A673 (cell line): ENCODE results near the gene TBC1D22A.

Experiments used
- CTCF ChIP-seq: fragments of 300-800, 200-600 bp; sonication (generic); conservative IDR thresholded peaks from 2 replicates; pipeline ENCODE4 v1.5.1; 2017; ENCODE audit warnings: low read depth, mild to moderate bottlenecking, antibody characterized with exemption, low read length, moderate library complexity, mixed read lengths
- EZH2 ChIP-seq: fragments of 200-600 bp; sonication (generic); IDR thresholded peaks from 2 replicates; pipeline ENCODE4 v1.6.1; 2017; ENCODE audit warnings: borderline replicate concordance, low read depth, mild to moderate bottlenecking, mixed read lengths, antibody characterized with exemption, low read length; ENCODE audit not compliant: poor library complexity, severe bottlenecking

DNA sequence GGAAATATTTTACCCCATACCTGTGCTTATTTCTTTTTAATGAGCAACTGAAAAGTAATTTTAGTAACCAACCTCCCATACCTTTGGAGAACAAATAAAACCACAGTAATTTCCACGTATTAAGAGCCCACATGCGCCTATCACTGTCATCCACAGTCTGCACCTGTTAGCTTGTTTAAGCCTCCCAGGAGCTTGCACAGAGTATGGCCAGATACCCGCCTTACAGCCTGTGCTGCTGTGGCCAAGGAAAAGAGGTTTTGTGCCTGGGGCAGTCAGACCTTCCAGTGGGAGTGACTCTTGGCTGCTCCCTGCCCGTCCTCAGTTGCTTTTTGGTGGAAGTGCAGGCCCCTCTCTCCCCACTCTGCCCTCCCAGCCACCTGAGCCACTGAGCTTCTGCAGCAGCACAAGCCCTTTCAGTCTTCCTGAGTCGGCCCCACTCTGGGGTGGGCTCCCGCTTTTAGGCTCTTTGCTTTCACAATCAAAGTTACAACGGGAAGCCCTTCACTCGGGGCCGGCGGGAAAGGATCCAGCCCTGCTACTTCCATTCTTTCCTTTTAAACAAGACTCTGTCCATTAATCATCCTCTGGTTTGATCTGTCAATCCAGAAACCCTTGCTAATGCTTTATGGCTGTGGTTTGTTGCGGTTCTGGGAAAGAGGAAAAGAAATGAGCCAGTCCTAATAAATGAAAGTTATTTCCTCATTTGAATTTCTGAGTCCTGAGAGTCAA, 308.8 kb downstream of the TBC1D22A start:
- no peak for TF ChIP-seq CTCF
- no peak for TF ChIP-seq EZH2
